GM18517 (cell line): ENCODE measurements around the gene XYLT1.

Experiments
- ATAC-seq: cut with Tn5 transposase; IDR thresholded peaks from one replicate; pipeline ENCODE4 v1.9.1; 2021; ENCODE audit warnings: mild to moderate bottlenecking, moderate library complexity; ENCODE audit not compliant: unreplicated experiment

The XYLT1 gene

DNA sequence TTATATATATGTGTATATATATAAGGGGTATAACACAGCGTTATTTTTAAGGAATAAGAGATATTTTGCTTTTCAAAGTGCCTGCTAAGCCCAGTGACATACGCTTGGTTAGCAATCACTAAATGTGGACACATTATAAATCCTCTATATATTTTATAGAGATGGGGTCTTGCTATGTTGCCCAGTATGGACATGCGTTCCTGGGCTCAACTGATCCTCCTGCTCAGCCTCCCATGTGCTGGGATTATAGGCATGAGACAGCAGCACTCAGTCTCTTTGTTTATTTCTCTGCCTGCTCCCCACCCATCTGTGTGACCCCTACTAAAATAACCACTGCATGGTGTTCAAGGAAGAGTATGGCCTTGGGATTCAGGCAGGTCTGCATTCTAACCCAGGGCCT, 63.4 kb downstream of the XYLT1 start:
- ATAC-seq, result no peak

DNA sequence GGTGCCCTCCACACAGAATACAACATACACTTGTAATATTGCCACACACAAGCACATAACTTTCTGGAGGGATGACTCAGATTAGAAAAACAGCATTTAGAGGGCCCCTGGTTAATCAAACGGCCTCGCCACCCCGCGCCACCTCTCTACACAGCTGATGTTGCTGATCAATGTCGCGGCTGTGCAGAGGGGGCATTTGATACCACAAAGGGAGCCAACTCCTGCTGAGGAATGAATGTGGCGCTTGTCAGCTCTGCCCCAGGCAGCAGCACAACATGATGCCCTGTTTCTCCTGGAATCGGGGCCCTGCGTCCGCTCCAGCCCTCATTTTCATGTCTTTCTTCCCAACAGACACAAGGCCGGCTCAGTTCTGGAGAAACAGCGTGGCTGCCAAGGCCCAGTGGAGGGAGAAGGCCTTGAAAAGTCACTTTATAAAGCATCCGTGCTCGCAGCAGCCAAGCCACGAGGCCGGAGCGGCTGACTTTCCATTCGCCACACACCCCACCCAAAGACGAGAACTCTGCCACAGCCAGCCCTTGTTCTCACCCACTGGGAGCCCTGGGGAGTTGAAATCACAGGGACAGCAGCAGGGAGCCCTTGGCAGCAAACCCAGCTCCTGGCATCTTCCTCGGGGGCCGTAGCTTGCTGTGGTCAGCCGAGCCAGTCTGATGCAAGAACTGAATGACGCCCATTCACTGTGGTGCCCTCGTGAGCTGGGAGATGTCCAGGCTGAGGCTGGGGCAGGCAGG, 65.6 kb downstream of the XYLT1 start:
- no peak for ATAC-seq

DNA sequence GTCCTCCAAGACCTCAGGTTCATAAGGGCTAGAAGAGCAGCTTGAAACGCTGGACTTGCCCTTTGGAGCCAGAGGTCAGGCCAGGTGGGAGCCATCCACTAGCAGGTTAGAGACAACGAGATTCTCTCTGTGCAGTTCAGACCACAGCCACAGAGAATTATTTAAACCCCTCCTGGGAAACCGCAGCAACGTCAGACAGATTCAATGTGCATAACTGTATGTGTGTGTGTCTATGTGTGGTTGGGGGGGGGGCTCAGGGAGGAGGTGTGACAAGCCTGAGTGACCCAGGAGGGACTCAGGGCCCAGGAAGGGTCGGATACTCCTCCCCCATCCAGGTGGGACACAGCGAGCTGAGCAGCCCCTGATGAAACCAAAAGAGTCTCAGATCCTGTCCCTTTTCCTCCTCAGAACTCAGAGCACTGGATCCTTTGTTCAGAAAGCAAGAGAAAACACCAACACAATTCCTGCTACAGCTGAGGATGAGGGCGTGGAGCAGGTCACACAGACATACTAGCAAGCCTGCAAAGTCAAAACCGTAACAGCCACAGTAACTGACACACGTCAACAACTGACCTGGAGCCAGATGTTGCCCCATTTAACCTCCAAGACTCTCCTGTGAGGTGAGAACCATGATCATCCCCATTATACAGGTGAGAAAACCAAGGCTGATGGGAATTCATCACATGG, 66.8 kb downstream of the XYLT1 start:
- no peak for ATAC-seq

DNA sequence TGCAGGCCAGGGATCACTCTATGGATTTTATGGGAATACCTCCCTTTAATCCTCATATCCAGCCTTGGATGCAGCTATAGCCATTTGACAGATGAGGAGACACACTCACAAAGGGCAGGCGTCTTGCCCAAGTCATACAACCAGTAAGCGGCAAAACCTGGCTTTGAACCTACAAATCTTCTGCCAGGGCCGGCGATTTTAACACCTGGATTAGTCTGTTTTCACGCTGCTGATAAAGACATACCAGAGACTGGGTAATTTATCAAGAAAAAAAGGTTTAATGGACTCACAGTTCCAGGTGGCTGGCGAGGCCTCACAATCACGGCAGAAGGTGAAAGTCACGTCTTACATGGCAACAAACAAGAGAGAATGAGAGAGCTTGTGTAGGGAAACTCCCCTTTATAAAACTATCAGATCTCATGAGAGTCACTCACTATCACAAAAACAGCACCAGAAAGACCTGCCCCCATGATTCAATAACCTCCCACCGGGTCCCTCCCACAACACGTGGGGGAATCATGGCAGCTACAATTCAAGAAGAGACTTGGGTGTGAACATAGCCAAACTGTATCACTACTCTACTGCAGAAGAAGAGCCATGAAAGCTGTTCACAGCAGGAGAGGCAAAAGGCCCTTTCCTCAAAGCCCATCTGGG, 67.5 kb downstream of the XYLT1 start:
- no peak for ATAC-seq

DNA sequence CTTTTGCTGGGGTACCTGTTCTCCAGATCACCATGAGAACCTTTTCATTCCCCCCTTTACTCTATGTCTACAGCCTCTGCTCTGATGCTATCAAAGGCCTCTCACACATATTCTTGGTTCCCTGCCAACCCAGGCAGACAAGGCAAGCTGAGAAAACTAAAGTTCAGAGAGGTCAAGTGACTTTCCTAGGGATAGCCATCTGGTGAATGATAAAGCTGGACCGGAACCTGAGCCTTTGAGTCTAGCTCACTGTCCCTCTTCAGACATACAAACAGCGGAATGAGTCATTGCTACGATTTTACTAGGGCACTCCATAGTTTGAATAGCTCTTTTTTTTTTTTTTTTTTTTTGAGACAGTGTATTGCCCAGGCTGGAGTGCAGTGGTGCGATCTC, 73.3 kb downstream of the XYLT1 start:
- ATAC-seq, result no peak

DNA sequence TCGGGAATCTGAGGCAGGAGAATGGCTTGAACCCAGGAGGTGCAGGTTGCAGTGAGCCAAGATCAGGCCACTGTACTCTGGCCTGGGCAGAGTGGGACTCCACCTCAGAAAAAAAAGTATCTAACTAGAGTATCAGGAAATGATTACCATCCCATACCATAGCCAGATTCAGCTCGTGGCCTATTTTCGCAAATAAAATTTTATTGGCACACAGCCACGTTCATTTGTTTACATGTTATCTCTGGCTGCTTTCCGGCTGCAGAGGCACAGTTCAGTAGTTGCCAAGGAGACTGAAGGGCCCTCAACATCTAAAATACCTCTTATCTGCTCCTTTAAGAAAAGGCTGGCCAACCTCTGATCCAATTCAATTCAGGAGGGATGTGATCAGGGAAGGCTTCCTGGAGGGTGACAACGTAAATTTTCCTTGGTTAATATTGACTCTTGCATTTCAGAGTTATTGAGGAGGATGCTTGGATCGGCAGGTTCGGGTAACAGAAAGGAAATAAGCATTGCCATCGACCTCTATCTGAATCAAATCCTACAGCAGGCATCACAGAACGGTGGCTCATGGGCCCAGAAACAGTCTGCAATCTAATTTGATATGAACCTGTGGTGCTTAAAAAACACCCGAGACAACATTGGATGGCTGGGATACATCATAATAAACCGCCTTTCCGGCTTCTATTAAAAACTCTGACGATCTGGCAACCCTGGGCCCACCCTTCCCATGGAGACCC, 73.8 kb downstream of the XYLT1 start:
- no peak for ATAC-seq

DNA sequence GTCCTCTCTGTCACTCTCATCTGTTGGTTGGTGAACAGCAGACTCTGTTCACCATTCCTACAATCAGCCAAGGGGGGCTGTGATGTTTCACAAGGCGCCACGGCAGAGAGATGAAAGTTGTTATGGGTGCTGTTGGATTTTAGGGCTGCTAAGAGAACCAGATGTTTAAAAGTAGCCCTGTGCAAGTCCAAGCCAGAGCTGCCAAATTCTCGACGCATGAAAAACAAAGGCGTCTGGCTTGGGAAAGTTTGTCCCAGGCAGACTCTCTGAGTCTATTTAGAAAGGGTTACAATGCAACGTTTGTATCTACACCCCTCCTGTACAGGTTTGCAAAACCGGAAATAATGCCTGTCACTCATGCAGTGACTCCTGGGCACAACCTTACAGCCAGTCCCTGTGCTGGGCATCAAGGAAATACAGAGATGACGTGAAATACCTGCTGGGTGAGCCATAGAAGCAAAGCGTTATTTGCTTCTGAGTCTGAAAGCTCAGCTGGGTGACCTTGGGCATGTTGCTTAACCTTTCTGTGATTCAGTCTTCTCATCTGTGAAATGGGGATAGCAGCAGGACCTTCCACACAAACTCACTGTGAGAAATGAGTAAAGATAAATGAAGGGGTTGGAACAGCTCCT, 74.8 kb downstream of the XYLT1 start:
- no peak for ATAC-seq

DNA sequence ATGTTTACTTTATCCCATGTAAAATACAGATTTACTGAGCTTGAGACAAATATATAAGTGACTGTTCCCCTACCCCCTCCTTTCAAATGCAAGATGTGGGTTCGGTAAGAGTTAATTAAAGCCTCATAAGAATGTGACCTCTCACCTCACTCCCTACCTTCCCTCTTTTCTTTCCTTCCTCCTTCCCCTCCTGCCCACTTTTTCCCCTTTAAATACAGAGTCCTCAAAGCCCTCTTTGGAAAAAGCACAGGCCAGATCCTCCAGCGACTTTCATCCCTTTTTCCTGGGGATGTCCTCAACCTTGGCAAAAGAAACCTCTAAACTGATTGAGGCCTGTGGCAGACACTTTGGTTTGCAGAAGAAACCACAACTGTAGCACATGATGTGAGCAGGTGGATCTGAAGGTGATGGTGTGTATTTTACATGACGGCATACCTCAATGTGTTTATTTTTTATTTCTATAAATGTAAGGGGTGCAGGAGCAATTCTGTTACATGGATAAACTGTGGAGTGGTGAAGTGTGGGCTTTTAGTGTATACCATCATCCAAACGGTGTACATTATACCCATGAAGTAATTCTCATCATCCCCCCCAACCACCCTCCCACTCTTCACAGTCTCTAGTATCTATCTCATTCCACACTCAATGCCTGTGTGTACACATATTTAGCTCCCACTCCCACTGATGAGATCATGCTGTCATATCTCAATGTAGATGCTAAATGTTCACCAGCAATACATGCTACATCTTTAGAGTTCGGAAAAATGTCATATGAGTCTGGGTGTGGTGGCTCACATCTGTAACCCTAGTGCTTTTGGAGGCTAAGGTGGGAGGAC, 77.7 kb downstream of the XYLT1 start:
- ATAC-seq, result no peak

DNA sequence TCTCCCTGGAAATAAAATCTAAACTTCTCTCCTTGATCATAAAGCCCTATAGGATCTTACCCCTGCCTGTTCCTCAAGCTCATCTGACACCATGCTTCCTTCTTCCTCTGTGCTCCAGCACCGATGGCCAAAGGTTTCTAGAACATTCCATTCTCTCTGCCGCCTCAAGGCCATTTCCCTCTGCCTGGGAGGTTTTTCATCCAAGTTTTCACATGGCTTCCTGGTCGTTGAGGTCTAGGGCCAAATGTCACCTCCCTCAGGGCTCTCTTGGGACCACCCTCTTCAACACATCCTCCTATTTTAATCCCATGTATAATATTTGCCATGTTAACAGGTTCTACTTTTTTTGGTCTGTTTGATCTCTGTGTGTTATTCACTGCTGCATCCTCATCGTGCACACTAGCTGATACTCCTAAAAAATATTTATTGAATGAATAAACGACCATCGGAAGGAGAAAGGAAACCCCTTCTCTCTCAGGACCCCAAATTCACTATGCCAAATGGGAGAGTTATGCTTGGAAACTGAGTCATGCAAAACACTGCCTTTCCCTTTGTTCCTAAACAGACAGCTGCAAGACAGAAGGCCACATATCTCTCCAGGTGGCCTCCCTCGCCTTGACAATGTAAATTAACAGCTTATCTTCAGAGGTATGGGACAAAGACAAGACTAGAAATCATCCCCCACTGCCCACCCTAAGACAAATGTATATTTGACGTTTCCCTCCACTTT, 78.5 kb downstream of the XYLT1 start:
- no peak for ATAC-seq

DNA sequence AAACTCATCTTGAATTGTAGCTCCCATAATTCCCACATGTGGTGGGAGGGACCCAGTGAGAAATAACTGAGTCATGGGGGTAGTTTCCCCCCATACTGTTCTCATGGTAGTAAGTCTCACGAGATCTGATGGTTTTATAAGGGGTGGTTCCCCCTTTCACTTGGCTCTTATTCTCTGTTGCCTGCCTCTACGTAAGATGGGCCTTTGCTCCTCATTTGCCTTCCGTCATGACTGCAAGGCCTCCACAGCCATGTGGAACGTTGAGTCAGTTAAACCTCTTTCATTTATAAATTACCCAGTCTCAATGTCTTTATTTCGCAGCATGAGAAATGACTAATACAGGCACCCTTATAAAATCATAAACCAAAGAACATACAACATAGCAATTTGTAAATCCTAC, 79.0 kb downstream of the XYLT1 start:
- ATAC-seq, result no peak

DNA sequence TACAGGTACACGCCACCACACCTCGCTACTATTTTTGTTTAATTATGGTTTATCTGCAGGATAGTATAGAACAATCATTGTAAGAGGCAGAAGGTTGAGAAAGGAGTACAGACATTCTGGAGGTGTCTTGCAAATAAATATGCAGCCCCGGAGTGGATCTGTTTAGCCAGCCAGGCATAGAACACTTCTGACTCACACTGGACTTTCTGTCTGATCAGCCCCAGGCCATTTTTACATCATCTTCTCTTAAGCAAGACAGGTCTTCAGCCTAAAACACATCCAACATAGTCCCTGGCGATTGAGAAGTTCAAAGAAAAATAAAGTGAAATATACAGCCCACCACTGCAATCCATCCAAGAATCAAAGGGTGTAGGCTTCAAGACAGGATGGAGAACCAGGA, 81.4 kb downstream of the XYLT1 start:
- no peak for ATAC-seq

DNA sequence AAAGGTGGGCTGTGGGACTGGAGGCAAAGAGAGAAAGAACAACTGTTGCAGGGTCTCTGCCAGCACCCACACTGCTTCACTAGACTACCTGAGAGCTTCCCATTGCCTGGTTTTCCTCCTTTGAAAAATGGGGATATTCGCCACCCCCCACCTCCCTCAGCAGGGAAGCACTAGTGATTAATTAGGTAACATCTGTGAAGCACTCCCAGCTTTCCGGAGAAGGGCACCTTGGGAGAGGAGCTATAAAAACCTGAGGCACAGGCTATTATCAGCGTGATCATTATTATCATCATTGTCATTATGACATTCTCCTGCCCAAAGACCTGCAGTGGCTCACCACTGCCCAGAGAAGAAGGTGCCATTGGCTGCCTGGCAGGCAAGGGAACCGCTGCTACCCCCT, 83.5 kb downstream of the XYLT1 start:
- ATAC-seq, result no peak

DNA sequence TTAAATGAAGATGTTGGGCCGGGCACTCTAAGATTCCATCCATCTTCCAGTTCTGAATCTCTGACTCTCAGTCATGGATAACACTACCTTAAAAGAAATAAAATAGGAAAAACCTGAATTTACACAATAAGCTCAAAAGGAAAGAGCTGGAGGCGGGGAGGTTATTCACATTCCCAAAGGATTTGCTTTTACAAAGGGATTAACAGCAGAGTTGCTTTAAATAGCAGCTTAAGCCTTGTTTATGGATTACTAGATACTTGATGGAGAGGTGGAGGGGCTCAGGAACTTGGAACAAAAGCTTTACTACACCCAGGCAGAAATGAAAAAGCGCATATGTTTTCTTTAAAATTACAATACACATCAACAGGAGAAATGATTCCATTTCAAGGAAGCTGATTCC, 84.5 kb downstream of the XYLT1 start:
- no peak for ATAC-seq

DNA sequence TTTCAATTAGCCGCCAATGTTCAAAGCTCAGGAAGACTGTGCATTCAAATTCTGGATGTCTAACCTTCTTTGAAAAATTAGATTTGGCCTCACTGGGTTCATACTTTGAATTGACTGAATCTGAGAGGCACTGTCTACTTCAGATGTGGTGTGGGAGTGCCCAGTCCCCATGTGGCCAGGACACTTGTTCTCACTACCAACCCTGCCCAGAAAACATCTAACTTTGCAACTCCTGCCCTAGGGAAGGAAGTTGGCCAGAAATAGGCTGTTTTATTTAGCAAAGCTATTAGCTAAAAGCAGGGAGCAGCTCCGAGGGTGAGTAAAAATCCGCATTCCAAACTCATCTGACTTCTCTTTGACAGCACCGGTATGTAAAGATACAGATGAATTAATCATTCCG, 86.3 kb downstream of the XYLT1 start:
- ATAC-seq, result no peak

DNA sequence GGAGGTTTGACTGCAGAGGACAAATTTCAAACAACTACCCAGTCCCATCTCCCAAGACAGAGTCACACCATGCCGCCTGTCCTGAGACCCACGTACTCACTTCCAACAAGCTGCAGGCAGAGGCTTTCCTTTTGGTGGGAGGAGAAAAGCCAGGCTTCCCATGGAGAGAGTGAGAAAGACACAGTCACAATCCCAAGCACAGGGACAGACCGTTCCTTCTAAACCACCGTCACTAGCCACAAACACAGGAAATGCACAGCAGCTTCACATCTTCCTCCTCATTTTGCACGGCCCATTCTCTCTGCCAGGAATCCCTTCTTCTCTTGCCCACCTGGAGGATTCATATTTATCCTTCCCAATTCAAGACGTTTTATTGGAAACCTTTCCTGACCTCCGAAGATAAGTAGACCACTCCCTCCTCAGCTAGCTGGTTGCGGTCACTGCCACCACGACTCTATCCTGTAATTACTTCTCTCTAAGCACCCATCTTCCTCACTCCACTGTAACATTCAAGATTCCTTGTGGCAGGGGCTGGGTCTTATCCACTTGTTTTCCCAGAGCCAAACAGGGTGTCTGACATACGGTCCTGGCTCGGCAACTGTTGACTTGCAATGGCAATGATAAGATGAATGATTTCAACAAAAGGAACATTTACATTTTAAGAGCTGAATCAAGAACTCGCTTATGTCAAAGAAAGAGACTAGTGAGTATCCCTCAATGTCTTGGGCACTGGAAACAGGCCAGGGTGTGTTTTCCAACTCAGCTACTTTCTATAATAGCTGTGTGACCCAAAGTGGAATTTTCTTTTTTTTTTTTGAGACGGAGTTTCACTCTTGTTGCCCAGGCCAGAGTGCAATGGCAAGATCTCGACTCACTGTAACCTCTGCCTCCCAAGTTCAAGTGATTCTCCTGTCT, 87.6 kb downstream of the XYLT1 start:
- no peak for ATAC-seq

DNA sequence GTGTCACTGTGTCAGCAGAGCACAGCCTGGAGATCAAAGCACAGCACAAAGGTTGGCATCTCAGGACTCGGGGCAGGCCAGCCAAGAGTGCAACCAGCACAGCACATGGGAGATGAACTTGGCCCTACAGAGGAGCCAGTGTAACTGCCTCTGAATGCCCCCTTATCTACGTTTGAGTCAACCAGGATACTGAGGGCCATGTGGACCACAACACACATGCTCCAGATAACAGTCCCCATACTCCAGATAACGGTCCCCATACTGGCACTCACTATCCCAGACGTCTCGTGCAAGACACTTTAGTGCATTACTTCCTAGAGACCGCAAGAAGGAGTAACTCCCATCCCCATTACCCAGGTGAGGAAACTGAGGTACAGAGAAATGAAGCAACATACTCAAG, 88.2 kb downstream of the XYLT1 start:
- ATAC-seq, result no peak

DNA sequence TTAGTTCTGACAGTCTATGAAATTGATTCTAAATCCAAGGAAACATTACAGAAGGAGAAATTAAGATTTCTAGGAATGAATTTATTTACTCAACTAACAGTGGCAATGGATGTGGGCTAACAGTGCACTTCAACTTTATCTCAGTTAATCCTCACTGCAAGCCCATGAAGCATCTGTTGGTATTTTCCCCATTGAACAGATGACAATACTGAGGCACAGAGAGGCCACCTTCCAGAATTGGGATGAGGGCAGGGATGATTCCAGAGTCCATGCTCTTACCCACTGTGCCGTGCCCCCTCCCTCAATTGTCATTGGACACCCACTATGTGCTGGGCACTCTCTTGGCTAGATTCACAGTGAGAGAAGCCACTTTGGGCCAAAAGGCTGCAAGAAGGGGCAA, 89.0 kb downstream of the XYLT1 start:
- ATAC-seq, result no peak

DNA sequence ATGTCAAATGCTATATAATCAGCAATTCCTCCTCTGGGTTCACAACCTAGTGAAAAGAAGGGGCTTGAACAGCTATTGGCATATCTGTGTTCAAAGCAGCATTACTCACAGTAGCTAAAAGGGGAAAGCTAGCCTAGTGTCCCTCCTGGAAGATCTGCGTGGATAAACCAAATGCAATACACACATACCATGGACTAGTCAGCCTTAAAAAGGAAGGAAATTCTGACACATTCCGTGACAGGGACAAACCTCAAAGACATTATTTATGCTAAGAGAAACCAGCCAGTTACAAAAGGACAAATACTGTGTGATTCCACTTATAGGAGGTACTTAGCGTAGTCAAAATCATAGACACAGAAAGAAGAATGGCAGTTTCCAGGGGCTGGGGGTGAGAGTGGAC, 90.1 kb downstream of the XYLT1 start:
- ATAC-seq, result no peak
